ENCODE results near the gene LOXL3.

LOXL3 gene

GRCh38 chr2:74572178-74572925 lies 18.6 kb upstream of the LOXL3 start:
- no peak for TF ChIP-seq CTCF (conservative IDR thresholded peaks at IDR 0.05; ENCODE audit: low read length)
- DNase-seq (ENCODE audit: low read depth): no peak
- no peak overlapping the region for H3K4me3 ChIP-seq (ENCODE audit: low read length)

DNA sequence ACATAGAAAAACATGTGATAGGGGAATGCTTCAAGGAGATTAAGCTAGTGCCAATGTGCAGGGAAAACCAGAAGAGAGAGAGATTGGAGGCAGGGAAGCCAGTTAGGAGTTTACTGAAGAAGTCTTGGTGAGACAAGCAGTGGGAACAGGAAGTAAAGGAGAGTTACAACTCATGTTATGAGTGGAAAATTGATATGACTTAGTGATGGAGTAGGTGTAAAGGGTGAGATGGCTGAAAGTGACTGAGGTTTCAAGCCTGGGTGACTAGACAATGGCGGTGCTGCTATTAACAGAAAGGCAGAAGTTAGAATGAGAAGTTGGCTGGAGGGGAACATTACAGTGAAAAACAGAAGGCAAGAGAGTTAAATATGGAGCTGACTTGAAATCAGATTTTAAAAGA lies 17.3 kb upstream of the LOXL3 start:
- DNase-seq (ENCODE audit: low read depth): no peak
- no peak overlapping the region for H3K4me3 ChIP-seq (ENCODE audit: low read length)
- TF ChIP-seq CTCF (conservative IDR thresholded peaks at IDR 0.05; ENCODE audit: low read length): no peak

DNA sequence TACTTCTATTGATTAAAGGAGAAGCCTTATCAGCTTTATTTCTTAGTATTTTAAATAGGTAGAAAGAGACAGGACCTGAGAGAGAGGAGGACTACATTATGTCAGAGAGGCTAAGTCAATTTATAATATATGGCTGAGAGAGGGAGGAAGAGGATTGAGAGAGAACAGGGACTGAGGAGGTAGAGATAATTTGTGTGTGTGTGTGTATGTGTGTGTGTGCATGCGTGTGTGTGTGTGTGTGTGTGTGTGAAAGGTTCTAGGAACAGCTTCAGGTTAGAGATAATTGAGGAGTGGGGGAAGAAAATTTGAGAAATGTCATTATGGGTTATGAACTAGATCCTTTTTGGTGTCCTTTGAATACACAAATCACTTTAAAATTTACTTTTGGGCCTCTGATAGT lies 15.9 kb upstream of the LOXL3 start:
- no peak overlapping the region for H3K4me3 ChIP-seq (ENCODE audit: low read length)
- no peak for TF ChIP-seq CTCF (conservative IDR thresholded peaks at IDR 0.05; ENCODE audit: low read length)
- DNase-seq (ENCODE audit: low read depth): no peak

GRCh38 chr2:74567881-74568280 lies 14.1 kb upstream of the LOXL3 start:
- no peak overlapping the region for H3K4me3 ChIP-seq (ENCODE audit: low read length)
- TF ChIP-seq CTCF (conservative IDR thresholded peaks at IDR 0.05; ENCODE audit: low read length): no peak
- DNase-seq (ENCODE audit: low read depth): peak; percentile 97

DNA sequence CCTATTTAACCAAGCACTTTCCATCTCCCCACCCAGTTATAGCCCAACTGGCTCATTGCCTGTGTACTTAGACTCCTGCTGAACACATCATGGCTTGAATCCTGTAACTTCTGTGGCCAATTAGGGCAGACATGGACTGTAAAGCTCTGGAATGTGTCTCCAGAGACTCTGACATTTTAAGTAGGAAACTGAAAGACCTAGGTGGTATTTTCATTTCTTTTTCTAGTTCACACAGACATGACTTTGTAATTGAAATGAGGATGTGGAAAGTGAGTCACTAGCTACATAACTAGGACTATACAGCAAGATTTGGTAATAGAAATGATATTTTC lies 13.0 kb upstream of the LOXL3 start:
- no peak for TF ChIP-seq CTCF (conservative IDR thresholded peaks at IDR 0.05; ENCODE audit: low read length)
- H3K4me3 ChIP-seq (ENCODE audit: low read length): no peak overlapping the region
- DNase-seq (ENCODE audit: low read depth): peak; percentile 99

DNA sequence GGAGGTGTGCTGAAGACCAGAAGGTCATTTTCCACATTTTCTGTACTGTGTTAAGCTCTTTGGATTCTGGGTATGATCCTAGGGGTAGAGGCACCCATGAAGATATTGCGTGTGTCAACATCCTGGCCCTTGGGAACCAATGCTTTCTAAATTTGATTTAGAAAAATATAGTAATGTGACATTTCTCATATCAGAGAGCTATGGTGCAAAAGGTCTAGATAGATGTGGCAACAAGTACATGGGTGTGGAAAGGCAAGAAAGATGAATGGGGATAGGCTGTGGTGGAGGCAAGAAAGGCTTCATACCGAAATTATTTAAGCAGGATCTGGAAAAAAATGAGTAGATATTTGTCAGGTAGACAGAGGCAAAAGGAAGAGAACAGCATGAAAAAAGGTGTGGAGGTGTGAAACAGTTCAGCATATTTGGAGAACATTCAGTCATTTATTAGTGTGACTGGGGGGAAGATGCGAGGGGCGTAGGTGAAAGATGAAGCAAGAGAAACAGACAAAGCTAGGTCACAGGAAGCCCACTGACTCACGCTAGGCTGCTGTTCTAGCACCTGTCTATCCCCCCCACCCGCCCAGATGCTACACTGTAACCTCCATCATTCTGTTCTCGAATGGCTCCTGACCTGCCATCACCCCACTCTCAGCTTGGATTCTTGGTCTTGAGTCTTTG lies 12.5 kb upstream of the LOXL3 start:
- H3K4me3 ChIP-seq (ENCODE audit: low read length): no peak overlapping the region
- DNase-seq (ENCODE audit: low read depth): no peak
- no peak for TF ChIP-seq CTCF (conservative IDR thresholded peaks at IDR 0.05; ENCODE audit: low read length)

DNA sequence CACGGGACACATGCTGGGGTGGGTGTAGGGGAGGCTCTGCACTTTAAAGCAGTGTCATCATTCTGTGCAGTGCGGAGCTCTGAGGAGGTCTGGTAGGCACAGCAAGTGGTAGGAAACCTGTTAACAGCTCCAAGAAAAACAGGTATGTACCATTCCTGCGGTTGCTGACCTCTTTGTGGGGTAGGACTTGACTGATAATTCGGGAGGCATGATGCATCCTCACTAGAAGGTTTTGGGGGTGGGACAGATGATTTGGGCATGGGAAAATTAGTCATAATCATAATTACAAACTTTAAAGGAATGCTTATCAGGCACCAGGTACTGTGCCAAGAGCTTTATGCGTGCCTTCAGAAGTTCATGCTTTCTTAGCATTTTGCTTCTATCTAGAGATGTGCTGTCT lies 10.5 kb upstream of the LOXL3 start:
- DNase-seq (ENCODE audit: low read depth): peak; percentile 38
- H3K4me3 ChIP-seq (ENCODE audit: low read length): no peak overlapping the region
- TF ChIP-seq CTCF (conservative IDR thresholded peaks at IDR 0.05; ENCODE audit: low read length): no peak
